Middle frontal gyrus (tissue), 1 donor: ENCODE results near the gene MAN2A2.
A peak's percentile ranks its signal among the peaks of the same experiment; 100 is the strongest.
"Not testable (repeated sequence)": the region's sequence is repeated elsewhere in the genome, so short reads cannot be mapped to it uniquely, and the experiment has no call there.

ENCODE experiments used
- DNase-seq: peaks from one replicate; pipeline ENCODE4 v3.0.0-alpha.2; 2015; ENCODE audit warnings: low spot score; ENCODE audit errors: extremely low spot score

Gene MAN2A2

DNA sequence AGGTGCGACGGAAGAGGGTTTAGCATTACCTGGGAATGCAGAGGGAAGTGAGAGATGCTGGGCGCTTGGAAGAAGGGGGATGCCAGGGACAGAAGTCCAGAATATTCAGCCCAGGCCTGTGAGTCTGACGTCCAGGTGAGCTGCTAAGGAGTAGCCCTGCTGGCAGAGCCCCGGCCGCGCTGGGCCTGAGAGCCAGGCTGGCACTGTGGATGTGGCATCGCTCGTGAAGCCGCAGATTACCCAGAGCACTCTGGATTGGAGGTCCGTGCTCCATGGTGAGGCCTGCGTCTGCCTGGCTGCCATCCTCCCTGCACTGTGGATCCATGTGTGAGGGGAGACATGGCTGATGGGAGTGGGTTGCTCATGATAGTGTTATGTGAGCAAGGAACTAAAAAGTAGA lies 14.5 kb downstream of the MAN2A2 start:
- DNase-seq, result no peak

- DNase-seq, result no peak
These were observed 15.1 kb downstream of the MAN2A2 start for GRCh38 chr15:90918034-90918788.

DNA sequence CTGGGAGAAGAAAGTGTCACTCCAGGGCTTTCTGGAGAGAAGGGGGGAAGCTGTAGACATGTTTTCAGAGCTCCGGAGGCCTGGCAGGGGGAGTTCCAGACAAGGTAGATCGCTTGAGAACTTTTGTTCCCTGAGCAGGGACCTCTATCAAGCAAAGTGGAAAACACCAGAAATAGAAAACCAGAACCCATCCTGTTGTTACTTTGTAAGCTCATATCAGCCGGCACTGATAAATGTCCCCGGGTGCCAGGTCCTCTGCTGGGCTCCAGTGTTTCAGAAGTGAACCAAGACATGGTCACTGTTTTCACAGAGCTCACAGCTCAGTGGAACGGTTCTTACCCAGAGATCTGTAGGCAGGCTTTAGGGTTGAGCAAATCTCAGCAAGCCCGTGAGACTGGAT lies 15.7 kb downstream of the MAN2A2 start:
- no peak for DNase-seq

GRCh38 chr15:90921887-90922286 lies 18.8 kb downstream of the MAN2A2 start:
- DNase-seq, result no peak

DNA sequence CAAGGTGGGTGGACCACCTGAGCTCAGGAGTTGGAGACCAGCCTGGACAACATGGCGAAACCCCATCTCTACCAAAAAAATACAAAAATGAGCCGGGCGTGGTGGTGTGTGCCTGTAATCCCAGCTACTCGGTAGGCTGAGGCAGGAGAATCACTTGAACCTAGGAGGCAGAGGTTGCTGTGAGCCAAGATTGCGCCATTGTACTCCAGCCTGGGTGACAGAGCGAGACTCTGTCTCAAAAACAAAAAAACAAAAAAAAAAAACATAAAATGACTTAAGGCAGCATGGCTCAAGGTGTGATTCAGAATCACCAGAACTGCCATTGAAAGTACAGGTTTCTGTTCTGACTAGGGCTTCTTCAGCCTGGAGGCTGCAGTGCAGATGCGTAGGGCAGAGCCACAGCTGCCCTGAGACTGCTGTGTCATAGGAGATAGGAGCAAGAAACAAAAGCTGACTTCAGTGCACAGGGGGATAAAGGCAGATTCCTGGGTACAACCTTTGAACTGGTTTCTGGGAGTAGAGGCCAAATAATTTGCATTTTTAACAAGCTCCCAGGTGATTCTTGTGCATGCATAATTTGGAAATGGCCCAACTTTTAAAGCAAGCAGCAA lies 19.7 kb downstream of the MAN2A2 start:
- not testable (repeated sequence) for DNase-seq

DNA sequence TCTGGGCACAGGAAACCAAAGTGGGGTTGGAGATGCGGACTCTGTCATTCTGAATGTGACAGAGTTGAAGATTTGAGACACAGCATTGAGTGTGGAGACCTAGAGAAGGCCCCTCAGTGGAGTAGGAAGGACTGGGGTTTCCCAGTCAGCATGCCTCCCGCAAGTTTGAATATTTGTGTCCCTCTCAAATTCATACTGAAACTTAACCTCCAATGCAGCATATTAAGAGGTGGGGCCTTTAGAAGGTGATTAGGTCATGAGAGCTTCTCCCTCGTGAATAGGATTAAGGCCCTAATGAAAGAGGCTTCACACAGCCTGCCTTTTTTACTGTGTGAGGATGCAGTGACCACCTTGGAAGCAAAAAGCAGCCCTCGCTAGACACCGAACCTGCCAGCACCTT lies 21.3 kb downstream of the MAN2A2 start:
- no peak for DNase-seq

- DNase-seq, result not testable (repeated sequence)
These were observed 23.7 kb downstream of the MAN2A2 start for GRCh38 chr15:90926766-90927165.

- DNase-seq, result not testable (repeated sequence)
These were observed 25.0 kb downstream of the MAN2A2 start for GRCh38 chr15:90928106-90928505.

- no peak for DNase-seq
These were observed 26.3 kb downstream of the MAN2A2 start for GRCh38 chr15:90929246-90930019.

GRCh38 chr15:90930861-90931574 lies 27.9 kb downstream of the MAN2A2 start:
- no peak for DNase-seq

GRCh38 chr15:90931575-90931827 lies 28.4 kb downstream of the MAN2A2 start:
- no peak for DNase-seq

DNA sequence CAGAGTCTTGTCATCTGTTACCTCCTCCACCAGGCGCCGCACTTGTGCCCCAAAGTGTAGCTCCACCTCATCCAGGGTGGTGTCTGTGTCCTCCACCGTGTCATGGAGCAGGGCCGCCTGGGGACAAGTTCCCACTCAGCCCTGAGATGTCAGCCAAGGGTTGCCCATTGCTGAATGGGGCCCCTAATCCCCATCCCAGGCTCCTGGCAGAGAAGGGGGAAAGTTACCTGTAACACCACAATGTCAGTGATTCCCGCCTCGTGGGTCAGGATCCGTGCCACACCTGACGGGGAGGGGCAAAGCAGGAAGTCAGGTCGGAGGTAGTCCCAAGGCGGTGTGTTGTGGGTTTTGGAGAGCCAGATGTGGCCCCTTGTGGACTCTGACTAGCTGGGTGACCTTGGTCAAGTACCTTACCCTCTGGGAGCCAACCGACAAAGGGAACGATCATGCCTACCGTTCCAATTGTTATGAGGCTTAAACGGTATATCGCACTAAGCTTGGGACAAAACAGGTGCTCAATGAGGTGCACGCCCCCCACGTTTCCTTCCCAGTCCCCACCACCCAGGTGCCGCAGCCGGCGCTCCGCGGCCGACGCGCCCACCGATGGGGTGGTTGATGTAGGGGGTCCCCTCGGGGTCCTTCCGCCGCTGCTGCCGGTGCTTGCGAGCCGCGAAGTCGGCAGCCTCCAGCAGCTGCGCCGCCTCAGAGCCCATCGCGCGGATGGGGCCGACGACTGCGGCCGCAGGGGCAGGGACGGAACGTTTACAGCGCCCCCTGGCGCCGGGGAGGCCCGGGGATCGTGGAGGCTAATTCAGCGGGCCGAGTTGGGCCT lies 28.9 kb downstream of the MAN2A2 start, which contains the start of gene HDDC3:
HDDC3 (minus strand) TSS at position 722 of the 832 bp plus-strand sequence; CDS start at position 713, 9 bp downstream.
- DNase-seq, result peak; percentile 78

DNA sequence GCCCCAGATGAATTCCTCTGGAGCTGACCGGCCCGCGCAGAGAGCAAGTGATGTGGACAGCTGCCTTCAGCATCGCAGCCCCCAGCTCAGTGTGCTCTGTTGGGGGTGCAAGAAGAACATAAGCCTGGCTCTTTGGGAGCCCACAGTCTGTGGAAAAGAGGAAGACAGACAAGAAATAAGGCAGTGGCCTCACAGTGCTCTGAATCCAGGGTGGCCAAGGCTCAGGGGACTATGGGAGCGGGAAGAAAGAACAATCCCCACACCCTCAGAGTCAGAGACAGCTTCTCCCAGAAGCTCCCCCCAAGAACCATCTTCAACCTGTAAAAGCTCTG lies 29.5 kb downstream of the MAN2A2 start:
- no peak for DNase-seq

DNA sequence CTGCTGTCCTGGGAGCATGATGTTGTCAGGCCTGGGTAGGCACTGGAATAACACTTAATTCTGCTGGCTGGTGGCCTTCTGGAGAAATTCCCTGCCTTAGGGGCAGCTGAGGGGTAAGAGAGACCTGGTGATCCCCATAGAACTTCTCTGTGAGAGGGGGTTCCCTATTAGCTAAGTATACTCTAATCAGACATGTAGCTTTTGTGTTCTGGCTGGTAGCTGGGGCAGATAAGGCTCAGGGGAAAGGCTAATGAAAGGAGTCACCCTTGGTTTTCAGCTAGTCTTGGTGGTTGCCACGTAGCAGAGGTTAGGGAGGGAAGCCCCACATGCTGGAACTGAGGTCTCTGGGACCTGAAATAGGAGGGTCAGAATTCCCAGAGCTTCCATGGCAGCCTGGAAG lies 30.2 kb downstream of the MAN2A2 start:
- DNase-seq, result no peak

GRCh38 chr15:90934256-90934948 lies 31.3 kb downstream of the MAN2A2 start:
- DNase-seq, result peak; percentile 80

DNA sequence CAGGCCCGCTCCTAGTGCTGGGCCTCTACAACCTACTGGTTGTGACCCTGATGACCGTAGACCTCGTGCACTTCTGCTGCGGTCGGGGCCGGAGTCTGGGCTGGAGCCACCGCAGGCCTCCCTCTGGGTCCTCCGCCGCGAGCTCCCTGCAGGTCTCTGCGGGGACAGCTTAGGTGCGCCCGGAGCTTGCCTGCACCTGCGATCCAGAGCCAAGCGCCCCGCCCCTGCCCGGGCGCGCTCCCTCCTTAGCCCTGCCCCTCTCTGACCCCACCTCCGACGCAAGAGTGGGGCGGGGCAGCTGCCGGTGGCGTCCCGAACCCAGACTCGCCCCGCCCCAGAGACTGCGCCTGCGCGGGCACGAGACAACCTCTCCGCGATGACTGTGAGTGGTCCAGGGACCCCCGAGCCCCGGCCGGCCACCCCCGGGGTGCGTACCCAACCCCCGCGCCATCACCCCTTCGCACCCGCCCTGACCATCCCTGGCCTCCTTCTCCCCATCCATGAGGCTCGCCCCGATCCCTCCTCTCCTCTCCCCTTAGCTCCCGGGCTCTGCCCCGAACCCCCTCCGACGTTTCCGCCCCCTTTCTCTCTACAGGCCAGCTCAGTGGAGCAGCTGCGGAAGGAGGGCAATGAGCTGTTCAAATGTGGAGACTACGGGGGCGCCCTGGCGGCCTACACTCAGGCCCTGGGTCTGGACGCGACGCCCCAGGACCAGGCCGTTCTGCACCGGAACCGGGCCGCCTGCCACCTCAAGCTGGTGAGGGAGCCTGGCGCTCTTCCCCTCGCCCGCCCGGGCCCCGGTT lies 32.0 kb downstream of the MAN2A2 start, which contains the start of gene UNC45A:
UNC45A (plus strand) TSS at position 337 of the 803 bp plus-strand sequence; CDS start at position 377, 40 bp downstream.
- peak; percentile 73 for DNase-seq

- DNase-seq, result no peak
These were observed 33.7 kb downstream of the MAN2A2 start for GRCh38 chr15:90936823-90937222.

- no peak for DNase-seq
These were observed 35.2 kb downstream of the MAN2A2 start for GRCh38 chr15:90938261-90938660.

DNA sequence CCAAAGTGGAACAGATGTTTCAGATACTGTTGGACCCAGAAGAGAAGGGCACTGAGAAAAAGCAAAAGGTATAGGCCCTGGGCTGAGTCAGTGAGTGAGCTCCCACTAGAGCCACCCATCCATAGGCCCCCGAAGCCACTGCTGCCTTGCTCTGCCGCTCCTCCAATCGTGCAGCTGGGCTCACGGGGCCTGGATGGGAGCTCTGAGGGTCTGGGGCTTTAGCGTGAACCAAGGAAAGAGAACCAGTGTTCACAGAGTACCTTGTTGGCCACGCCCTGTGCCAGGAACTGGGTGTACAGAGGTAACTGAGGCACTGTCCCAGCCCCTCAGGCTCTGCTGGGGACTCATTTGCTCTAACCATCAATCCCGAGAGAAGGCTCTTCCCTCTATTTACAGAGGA lies 36.7 kb downstream of the MAN2A2 start:
- DNase-seq, result no peak
